ENCODE results near the gene NPIPA5. TPM values are rescaled to one million over a fixed set of nuclear protein-coding genes. Genes with fewer than 3 reads are reported as not detected.

NPIPA5 gene
- total and polyA plus RNA-seq, 2 of the 13 experiments (the other 11 are each of a cell fraction or from before 2014, with no cell fraction given) = 9.7 to 21.5 TPM

DNA sequence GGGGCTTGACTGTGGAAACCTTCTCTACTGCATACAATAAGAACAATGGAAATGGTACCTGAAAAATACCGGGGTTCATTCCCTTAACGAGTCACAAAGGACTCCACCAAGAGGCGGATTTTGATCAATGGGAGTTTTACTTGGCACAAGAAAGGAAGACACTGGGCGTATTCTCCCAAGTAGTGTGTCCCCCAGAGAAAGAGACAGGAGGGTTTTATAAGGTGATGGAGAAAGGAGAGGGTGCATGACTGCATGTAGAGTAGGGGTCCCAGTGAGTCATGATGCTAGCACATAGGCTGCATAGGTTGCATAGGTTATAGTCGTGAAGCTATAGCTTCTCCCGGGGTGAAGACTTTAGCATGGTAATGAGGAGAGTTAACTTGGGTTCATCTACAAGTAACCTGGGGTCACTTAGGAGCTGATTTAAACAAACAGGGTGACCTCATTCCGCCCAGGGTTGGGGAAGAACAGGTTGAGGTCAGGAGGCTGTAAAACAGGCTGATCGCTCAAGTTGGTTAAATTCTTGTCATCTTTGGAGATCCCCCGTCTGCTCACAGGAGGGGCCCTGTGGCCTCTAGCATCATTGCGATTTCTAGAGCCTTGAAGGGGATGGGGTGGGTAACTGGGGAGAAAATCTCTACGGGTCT, 19.0 kb upstream of the NPIPA5 start (continued):
- TF ChIP-seq, protein P1, sequence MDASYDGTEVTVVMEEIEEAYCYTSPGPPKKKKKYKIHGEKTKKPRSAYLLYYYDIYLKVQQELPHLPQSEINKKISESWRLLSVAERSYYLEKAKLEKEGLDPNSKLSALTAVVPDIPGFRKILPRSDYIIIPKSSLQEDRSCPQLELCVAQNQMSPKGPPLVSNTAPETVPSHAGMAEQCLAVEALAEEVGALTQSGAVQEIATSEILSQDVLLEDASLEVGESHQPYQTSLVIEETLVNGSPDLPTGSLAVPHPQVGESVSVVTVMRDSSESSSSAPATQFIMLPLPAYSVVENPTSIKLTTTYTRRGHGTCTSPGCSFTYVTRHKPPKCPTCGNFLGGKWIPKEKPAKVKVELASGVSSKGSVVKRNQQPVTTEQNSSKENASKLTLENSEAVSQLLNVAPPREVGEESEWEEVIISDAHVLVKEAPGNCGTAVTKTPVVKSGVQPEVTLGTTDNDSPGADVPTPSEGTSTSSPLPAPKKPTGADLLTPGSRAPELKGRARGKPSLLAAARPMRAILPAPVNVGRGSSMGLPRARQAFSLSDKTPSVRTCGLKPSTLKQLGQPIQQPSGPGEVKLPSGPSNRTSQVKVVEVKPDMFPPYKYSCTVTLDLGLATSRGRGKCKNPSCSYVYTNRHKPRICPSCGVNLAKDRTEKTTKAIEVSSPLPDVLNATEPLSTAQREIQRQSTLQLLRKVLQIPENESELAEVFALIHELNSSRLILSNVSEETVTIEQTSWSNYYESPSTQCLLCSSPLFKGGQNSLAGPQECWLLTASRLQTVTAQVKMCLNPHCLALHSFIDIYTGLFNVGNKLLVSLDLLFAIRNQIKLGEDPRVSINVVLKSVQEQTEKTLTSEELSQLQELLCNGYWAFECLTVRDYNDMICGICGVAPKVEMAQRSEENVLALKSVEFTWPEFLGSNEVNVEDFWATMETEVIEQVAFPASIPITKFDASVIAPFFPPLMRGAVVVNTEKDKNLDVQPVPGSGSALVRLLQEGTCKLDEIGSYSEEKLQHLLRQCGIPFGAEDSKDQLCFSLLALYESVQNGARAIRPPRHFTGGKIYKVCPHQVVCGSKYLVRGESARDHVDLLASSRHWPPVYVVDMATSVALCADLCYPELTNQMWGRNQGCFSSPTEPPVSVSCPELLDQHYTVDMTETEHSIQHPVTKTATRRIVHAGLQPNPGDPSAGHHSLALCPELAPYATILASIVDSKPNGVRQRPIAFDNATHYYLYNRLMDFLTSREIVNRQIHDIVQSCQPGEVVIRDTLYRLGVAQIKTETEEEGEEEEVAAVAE (CRISPR knock-in tag; IDR thresholded peaks at IDR 0.05; ENCODE audit: borderline replicate concordance) = no peak
- TF ChIP-seq, protein P2, sequence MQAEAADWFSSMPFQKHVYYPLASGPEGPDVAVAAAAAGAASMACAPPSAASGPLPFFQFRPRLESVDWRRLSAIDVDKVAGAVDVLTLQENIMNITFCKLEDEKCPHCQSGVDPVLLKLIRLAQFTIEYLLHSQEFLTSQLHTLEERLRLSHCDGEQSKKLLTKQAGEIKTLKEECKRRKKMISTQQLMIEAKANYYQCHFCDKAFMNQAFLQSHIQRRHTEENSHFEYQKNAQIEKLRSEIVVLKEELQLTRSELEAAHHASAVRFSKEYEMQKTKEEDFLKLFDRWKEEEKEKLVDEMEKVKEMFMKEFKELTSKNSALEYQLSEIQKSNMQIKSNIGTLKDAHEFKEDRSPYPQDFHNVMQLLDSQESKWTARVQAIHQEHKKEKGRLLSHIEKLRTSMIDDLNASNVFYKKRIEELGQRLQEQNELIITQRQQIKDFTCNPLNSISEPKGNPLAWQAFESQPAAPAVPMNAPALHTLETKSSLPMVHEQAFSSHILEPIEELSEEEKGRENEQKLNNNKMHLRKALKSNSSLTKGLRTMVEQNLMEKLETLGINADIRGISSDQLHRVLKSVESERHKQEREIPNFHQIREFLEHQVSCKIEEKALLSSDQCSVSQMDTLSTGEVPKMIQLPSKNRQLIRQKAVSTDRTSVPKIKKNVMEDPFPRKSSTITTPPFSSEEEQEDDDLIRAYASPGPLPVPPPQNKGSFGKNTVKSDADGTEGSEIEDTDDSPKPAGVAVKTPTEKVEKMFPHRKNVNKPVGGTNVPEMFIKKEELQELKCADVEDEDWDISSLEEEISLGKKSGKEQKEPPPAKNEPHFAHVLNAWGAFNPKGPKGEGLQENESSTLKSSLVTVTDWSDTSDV (CRISPR knock-in tag; IDR thresholded peaks at IDR 0.05) = no peak
- TF ChIP-seq, protein P3, sequence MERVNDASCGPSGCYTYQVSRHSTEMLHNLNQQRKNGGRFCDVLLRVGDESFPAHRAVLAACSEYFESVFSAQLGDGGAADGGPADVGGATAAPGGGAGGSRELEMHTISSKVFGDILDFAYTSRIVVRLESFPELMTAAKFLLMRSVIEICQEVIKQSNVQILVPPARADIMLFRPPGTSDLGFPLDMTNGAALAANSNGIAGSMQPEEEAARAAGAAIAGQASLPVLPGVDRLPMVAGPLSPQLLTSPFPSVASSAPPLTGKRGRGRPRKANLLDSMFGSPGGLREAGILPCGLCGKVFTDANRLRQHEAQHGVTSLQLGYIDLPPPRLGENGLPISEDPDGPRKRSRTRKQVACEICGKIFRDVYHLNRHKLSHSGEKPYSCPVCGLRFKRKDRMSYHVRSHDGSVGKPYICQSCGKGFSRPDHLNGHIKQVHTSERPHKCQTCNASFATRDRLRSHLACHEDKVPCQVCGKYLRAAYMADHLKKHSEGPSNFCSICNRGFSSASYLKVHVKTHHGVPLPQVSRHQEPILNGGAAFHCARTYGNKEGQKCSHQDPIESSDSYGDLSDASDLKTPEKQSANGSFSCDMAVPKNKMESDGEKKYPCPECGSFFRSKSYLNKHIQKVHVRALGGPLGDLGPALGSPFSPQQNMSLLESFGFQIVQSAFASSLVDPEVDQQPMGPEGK (CRISPR knock-in tag; IDR thresholded peaks at IDR 0.05) = no peak
- TF ChIP-seq RFX1 (IDR thresholded peaks at IDR 0.05) (no peak), IRF2 (CRISPR knock-in tag; IDR thresholded peaks at IDR 0.05) (0 out of 2 replicates have a peak, but pooled peaks have one; percentile 3), CENPX (CRISPR knock-in tag; IDR thresholded peaks at IDR 0.05) (no peak), ZFP82 (CRISPR knock-in tag; IDR thresholded peaks at IDR 0.05; ENCODE audit: borderline replicate concordance) (no peak), RBAK (CRISPR knock-in tag; IDR thresholded peaks at IDR 0.05) (no peak), HDAC2 (CRISPR knock-in tag; IDR thresholded peaks at IDR 0.05) (no peak), TBX3 (IDR thresholded peaks at IDR 0.05; ENCODE audit: borderline replicate concordance) (no peak), ZNF670 (CRISPR knock-in tag; IDR thresholded peaks at IDR 0.05; ENCODE audit: borderline replicate concordance) (no peak), ZNF777 (CRISPR knock-in tag; IDR thresholded peaks at IDR 0.05) (0 out of 2 replicates have a peak, but pooled peaks have one; percentile 29), SRF (IDR thresholded peaks at IDR 0.05; ENCODE audit: low read depth, low read length) (no peak), ZNF781 (CRISPR knock-in tag; IDR thresholded peaks at IDR 0.05; ENCODE audit: borderline replicate concordance, not compliant biosample characterization) (no peak), MEF2D (CRISPR knock-in tag; IDR thresholded peaks at IDR 0.05) (no peak), CREM (IDR thresholded peaks at IDR 0.05) (no peak), CREM (CRISPR knock-in tag; IDR thresholded peaks at IDR 0.05) (no peak), ZSCAN9 (CRISPR knock-in tag; IDR thresholded peaks at IDR 0.05; ENCODE audit: borderline replicate concordance) (no peak)
- TF ChIP-seq, protein P4, sequence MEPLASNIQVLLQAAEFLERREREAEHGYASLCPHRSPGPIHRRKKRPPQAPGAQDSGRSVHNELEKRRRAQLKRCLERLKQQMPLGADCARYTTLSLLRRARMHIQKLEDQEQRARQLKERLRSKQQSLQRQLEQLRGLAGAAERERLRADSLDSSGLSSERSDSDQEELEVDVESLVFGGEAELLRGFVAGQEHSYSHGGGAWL (CRISPR knock-in tag; IDR thresholded peaks at IDR 0.05) = no peak
- TF ChIP-seq, protein P5, sequence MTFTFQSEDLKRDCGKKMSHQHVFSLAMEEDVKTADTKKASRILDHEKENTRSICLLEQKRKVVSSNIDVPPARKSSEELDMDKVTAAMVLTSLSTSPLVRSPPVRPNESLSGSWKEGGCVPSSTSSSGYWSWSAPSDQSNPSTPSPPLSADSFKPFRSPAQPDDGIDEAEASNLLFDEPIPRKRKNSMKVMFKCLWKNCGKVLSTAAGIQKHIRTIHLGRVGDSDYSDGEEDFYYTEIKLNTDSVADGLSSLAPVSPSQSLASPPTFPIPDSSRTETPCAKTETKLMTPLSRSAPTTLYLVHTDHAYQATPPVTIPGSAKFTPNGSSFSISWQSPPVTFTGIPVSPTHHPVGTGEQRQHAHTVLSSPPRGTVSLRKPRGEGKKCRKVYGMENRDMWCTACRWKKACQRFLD (CRISPR knock-in tag; IDR thresholded peaks at IDR 0.05; ENCODE audit: borderline replicate concordance) = 0 out of 2 replicates have a peak, but pooled peaks have one; percentile 24

Measured in HepG2 (cell line).